A549 (cell line): ENCODE results near the gene CTNNA1. TPM values are rescaled to one million over a fixed set of nuclear protein-coding genes. Genes with fewer than 3 reads are reported as not detected.

Source experiments
- ATAC-seq, 2 experiments: fragments of 200-7000 bp in 1 of 2; fragments of >200 bp in 1 of 2; cut with Nextera tagmentation in 1 of 2; cut with Tn5 transposase in 1 of 2; 3 replicates each; pipeline versions ENCODE4 v1.8.0 to v1.9.1; 2018 to 2020; ENCODE audit warnings: mild to moderate bottlenecking in 1 of 2, moderate library complexity in 1 of 2
- CTCF ChIA-PET: fragments of 300-600 bp; sonication (Branson Sonifier 250); formaldehyde crosslinking; extraction: SDS; loops from one replicate; lab custom pipeline; 2021; ENCODE audit warnings: antibody characterized with exemption, inconsistent platforms; lab: Yijun Ruan, JAX
- POLR2A ChIA-PET: fragments of 350-600 bp; formaldehyde crosslinking; extraction: SDS; loops from one replicate; lab custom pipeline; 2021; ENCODE audit warnings: antibody characterized with exemption, inconsistent platforms; lab: Yijun Ruan, JAX
- DNase-seq, 2 experiments: peaks; one replicate each; pipeline versions ENCODE4 v3.0.0 to v3.0.0-alpha.2; 2011 to 2016; ENCODE audit warnings: low read depth in 1 of 2, low spot score in 1 of 2
- FAIRE-seq: peaks from 2 replicates; lab custom pipeline; 2011; peaks lifted over from hg19 to GRCh38; lab: Jason Lieb, UNC
- H3K27ac ChIP-seq, 2 experiments: fragments of >200 bp; sonication (Bioruptor Twin); formaldehyde crosslinking; 3 replicates each; pipeline ENCODE4 v1.5.1; 2016 to 2017
- H3K4me1 ChIP-seq: fragments of >200 bp; sonication (Bioruptor Twin); formaldehyde crosslinking; 3 replicates; pipeline ENCODE4 v1.6.1; 2016
- H3K4me2 ChIP-seq: fragments of >200 bp; sonication (Bioruptor Twin); formaldehyde crosslinking; 3 replicates; pipeline ENCODE4 v1.6.1; 2016
- H3K4me3 ChIP-seq: fragments of >200 bp; sonication (Bioruptor Twin); formaldehyde crosslinking; 3 replicates; pipeline ENCODE4 v1.5.1; 2016
- H3K9me3 ChIP-seq: fragments of >200 bp; sonication (Bioruptor Twin); formaldehyde crosslinking; 3 replicates; pipeline ENCODE4 v1.6.1; 2016
- CBX2 ChIP-seq: fragments of 200-600 bp; sonication (generic); IDR thresholded peaks from 2 replicates; pipeline ENCODE4 v1.6.1; 2016; ENCODE audit warnings: low read depth, mild to moderate bottlenecking, borderline replicate concordance
- CBX8 ChIP-seq: fragments of 200-600 bp; sonication (generic); IDR thresholded peaks from 2 replicates; pipeline ENCODE4 v1.6.1; 2016
- CEBPB ChIP-seq, 2 experiments: fragments of >200 bp in 1 of 2; sonication (Bioruptor Twin) in 1 of 2; formaldehyde crosslinking in 1 of 2; IDR thresholded peaks; 2 replicates each; pipeline ENCODE4 v1.6.1; 2012 to 2016
- CHD4 ChIP-seq: fragments of 200-600 bp; sonication (generic); IDR thresholded peaks from 2 replicates; pipeline ENCODE4 v1.6.1; 2016; ENCODE audit warnings: antibody characterized with exemption, mild to moderate bottlenecking, borderline replicate concordance
- E2F6 ChIP-seq: IDR thresholded peaks from 2 replicates; pipeline ENCODE4 v1.6.1; 2012; ENCODE audit warnings: low read depth, borderline replicate concordance
- EP300 ChIP-seq, 2 experiments: fragments of >200 bp; sonication (Bioruptor Twin); formaldehyde crosslinking; IDR thresholded peaks; 2 replicates in 1 of 2; 3 replicates in 1 of 2; pipeline ENCODE4 v1.6.1; 2016 to 2017
- HES2 ChIP-seq: fragments of >200 bp; sonication (Bioruptor Twin); formaldehyde crosslinking; IDR thresholded peaks from 2 replicates; pipeline ENCODE4 v1.6.1; 2016
- HOXB13 ChIP-seq: fragments of 250-450 bp; sonication (Bioruptor Pico); IDR thresholded peaks from 2 replicates; pipeline ENCODE4 v1.5.0; 2020; ENCODE audit warnings: low read depth, mild to moderate bottlenecking, moderate library complexity
- HOXB5 ChIP-seq: fragments of 250-450 bp; sonication (Bioruptor Pico); IDR thresholded peaks from 2 replicates; pipeline ENCODE4 v1.5.0; 2020; ENCODE audit warnings: mild to moderate bottlenecking, moderate library complexity
- JUN ChIP-seq, 2 experiments: fragments of >200 bp; sonication (Bioruptor Twin); formaldehyde crosslinking; IDR thresholded peaks; 2 replicates in 1 of 2; 3 replicates in 1 of 2; pipeline ENCODE4 v1.6.1; 2016 to 2017
- KDM1A ChIP-seq: fragments of 200-600 bp; sonication (generic); IDR thresholded peaks from 2 replicates; pipeline ENCODE4 v1.6.1; 2016; ENCODE audit warnings: low read depth, mild to moderate bottlenecking
- MAZ ChIP-seq: fragments of 150-350 bp; IDR thresholded peaks from 2 replicates; pipeline ENCODE4 v1.6.1; 2014; ENCODE audit warnings: antibody characterized with exemption, low read depth, low read length, borderline replicate concordance
- PHF8 ChIP-seq: fragments of 200-600 bp; sonication (generic); IDR thresholded peaks from 2 replicates; pipeline ENCODE4 v1.6.1; 2016; ENCODE audit warnings: low read depth, mild to moderate bottlenecking, antibody characterized with exemption, moderate library complexity, borderline replicate concordance
- POLR2A ChIP-seq: IDR thresholded peaks from 2 replicates; pipeline ENCODE4 v1.6.1; 2012; ENCODE audit warnings: mild to moderate bottlenecking, low read length
- POLR2AphosphoS2 ChIP-seq: conservative IDR thresholded peaks from 2 replicates; pipeline ENCODE4 v1.6.1; 2012; ENCODE audit warnings: low read length, improper control_type of control experiment, inconsistent platforms
- RAD21 ChIP-seq, 2 experiments: fragments of >200 bp in 1 of 2; sonication (Bioruptor Twin) in 1 of 2; formaldehyde crosslinking in 1 of 2; IDR thresholded peaks in 1 of 2; conservative IDR thresholded peaks in 1 of 2; 2 replicates in 1 of 2; 3 replicates in 1 of 2; pipeline ENCODE4 v1.6.1; 2012 to 2018; ENCODE audit warnings: inconsistent platforms in 1 of 2
- RARB ChIP-seq: fragments of 250-450 bp; sonication (Bioruptor Pico); IDR thresholded peaks from 2 replicates; pipeline ENCODE4 v1.8.0; 2021; ENCODE audit warnings: mild to moderate bottlenecking, moderate library complexity
- RNF2 ChIP-seq: fragments of 200-600 bp; sonication (generic); IDR thresholded peaks from 2 replicates; pipeline ENCODE4 v1.6.1; 2016; ENCODE audit warnings: low read depth, mild to moderate bottlenecking, antibody characterized with exemption, moderate library complexity, borderline replicate concordance
- SMC3 ChIP-seq: fragments of >200 bp; sonication (Bioruptor Twin); formaldehyde crosslinking; IDR thresholded peaks from 3 replicates; pipeline ENCODE4 v1.6.1; 2018; ENCODE audit warnings: inconsistent platforms
- TFCP2L1 ChIP-seq: fragments of 250-450 bp; sonication (Bioruptor Pico); IDR thresholded peaks from 2 replicates; pipeline ENCODE4 v1.5.0; 2021; ENCODE audit warnings: mild to moderate bottlenecking
- ZC3H11A ChIP-seq: fragments of 450-650 bp; IDR thresholded peaks from 2 replicates; pipeline ENCODE4 v1.6.1; 2014; ENCODE audit warnings: antibody characterized with exemption, mild to moderate bottlenecking
- ZSCAN20 ChIP-seq: fragments of 250-450 bp; sonication (Bioruptor Pico); IDR thresholded peaks from 2 replicates; pipeline ENCODE4 v1.8.0; 2022; ENCODE audit warnings: mild to moderate bottlenecking, moderate library complexity
- WGBS: methylation state at CpG from one replicate; pipeline ENCODE4 v1.1.6; 2017; ENCODE audit errors: missing lambda C conversion rate; 5-methylcytosine and 5-hydroxymethylcytosine counted together
- polyA plus RNA-seq, 4 experiments: library from polyadenylated mRNA; depleted of rRNA in 3 of 4; stranded (reverse); fragments of >200 nt; fragmentation: RNase III in 1 of 4; extraction: RNeasy Plus Mini Kit Qiagen cat#74134 plus additional on column Dnase treatment in 1 of 4; gene quantifications; 2 replicates in 3 of 4; 3 replicates in 1 of 4; pipeline ENCODE4 v1.2.3, GENCODE V29; 2011 to 2017
- TF ChIP-seq, protein P1 (sequence below): fragments of >200 bp; sonication (Bioruptor Twin); formaldehyde crosslinking; IDR thresholded peaks from 3 replicates; pipeline ENCODE4 v1.5.1; 2016

CTNNA1 gene
- polyA plus RNA-seq, 2 of the 4 experiments (the other 2 are of a cell fraction), result 154 to 184 TPM

DNA sequence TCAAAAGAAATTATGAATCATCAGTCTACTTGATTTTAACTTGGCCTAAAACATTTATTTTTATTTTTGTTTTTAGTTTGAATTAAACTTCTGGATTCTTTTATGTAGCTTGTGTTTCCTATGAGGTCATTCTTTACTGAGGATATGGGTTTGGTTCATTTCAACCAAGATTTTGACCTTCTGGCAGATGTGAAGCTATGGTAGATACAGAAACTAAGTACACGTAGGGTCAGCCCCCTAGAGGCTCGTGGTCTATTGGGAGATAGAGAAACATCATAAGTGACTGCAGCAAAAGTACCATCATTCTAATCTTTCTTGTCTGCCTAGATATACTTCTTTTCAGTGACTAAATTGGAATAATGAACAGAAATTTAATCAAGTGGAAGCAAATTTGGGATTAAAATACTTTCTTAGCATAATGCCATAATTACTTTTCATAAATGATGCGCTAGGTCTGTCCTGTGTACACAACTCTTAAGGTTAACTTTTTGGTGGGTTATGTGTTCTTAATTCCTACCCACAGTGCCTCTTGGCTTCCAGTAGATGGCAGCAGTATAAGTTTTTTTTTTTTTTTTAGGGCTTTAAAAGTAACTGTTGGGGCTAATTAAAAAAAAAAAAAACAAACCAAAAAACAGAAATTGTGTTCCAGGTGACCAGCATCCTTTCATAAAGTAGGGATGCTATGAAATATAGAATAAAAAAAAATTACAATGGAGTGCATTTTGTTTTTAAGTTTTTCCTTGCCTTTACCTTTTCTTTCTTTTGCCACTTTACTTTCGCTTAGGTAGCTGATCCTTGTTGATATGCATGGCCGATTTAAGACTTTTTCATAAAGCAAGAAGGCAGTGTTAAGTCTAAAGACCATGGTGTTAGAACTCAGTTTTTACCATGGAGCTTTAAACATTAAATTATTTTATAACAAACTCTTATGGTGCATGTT is 72.0 kb downstream of the CTNNA1 start:
- FAIRE-seq (peak; percentile 32), DNase-seq (peak; percentile 11 to 33)

DNA sequence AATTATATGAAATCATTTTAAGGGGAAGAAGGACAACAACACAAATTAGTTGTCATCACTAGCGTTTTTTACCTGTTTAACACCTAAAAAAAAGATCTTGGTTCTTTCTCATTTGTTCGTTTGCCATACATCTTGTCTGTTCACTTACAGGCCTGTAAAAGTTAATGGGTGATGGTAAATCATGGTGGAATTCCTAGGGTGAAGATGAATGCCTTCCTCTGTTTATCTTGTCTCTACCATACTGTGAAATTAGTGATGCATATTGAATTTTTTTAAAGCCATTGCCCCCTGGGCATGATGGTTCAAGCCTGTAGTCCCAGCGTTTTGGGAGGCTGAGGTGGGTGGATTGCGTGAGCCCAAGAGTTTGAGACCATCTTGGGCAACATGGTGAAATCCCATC is 75.3 kb downstream of the CTNNA1 start:
- POLR2A ChIA-PET, result no interaction called here

More for the DNA sequence above, 72.0 kb downstream of the CTNNA1 start:
- Histone ChIP-seq H3K4me3 (no peak overlapping the region), H3K4me2 (no peak overlapping the region), H3K9me3 (no peaks in the 10 kb centered on the region), H3K27ac (no peak overlapping the region), H3K4me1 (no peaks in the 10 kb centered on the region)
- ATAC-seq, result peak; percentile 83 to 85
- POLR2A ChIA-PET, result no interaction called here
- 55% methylated on average over 5 of the region's 5 CpGs for WGBS
- CTCF ChIA-PET, result interaction anchor here (0.6 to 3.1 kb wide), 35 partner anchors 9 to 1219 kb away, joined by 3 to 26 read pairs (median 3); partner anchors contain the start of genes CTNNA1 and LRRTM2
- TF ChIP-seq TFCP2L1 (CRISPR knock-in tag) (no peak), POLR2AphosphoS2 (no peak), EP300 (IDR thresholded peaks at IDR 0.05) (no peak), RAD21 (conservative IDR thresholded peaks at IDR 0.05 in 1 of 2, IDR thresholded peaks at IDR 0.05 in 1 of 2) (peak; percentile 54 to 57), SMC3 (peak; percentile 62)
- TF ChIP-seq, protein P1, sequence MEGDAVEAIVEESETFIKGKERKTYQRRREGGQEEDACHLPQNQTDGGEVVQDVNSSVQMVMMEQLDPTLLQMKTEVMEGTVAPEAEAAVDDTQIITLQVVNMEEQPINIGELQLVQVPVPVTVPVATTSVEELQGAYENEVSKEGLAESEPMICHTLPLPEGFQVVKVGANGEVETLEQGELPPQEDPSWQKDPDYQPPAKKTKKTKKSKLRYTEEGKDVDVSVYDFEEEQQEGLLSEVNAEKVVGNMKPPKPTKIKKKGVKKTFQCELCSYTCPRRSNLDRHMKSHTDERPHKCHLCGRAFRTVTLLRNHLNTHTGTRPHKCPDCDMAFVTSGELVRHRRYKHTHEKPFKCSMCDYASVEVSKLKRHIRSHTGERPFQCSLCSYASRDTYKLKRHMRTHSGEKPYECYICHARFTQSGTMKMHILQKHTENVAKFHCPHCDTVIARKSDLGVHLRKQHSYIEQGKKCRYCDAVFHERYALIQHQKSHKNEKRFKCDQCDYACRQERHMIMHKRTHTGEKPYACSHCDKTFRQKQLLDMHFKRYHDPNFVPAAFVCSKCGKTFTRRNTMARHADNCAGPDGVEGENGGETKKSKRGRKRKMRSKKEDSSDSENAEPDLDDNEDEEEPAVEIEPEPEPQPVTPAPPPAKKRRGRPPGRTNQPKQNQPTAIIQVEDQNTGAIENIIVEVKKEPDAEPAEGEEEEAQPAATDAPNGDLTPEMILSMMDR, result peak; percentile 70
- TF ChIP-seq, all 56 proteins: peak for 3

More for the DNA sequence above, 75.3 kb downstream of the CTNNA1 start:
- CTCF ChIA-PET, result interaction anchor here (0.9 kb wide), 1 partner anchor 187 kb away, joined by 3 read pairs; no protein-coding TSS in a partner anchor
- Histone ChIP-seq H3K4me2 (no peak overlapping the region), H3K4me1 (no peaks in the 10 kb centered on the region), H3K4me3 (no peak overlapping the region), H3K27ac (no peak overlapping the region), H3K9me3 (no peaks in the 10 kb centered on the region)
- TF ChIP-seq CEBPB (IDR thresholded peaks at IDR 0.05) (no peak), CBX8 (no peak), MAZ (no peak), HES2 (no peak), RNF2 (no peak), JUN (IDR thresholded peaks at IDR 0.05) (no peak), ZSCAN20 (CRISPR knock-in tag) (no peak), HOXB5 (CRISPR knock-in tag) (no peak), CHD4 (no peak), E2F6 (no peak), POLR2A (no peak), CBX2 (no peak), HOXB13 (CRISPR knock-in tag) (no peak), EP300 (IDR thresholded peaks at IDR 0.05) (no peak), KDM1A (no peak), PHF8 (no peak), ZC3H11A (no peak), RARB (CRISPR knock-in tag) (no peak)
- TF ChIP-seq, protein P1, result no peak
- no peak for ATAC-seq
- DNase-seq, result no peak
- FAIRE-seq, result no peak
- 91% methylated on average over 4 of the region's 4 CpGs for WGBS
